CD4-positive, alpha-beta T cell (primary cell): ENCODE measurements around the gene PARG. TPM values are rescaled to one million over a fixed set of nuclear protein-coding genes. Genes with fewer than 3 reads are reported as not detected.
"Not testable (repeated sequence)": the region's sequence is repeated elsewhere in the genome, so short reads cannot be mapped to it uniquely, and the experiment has no call there.

Source experiments
- ATAC-seq: fragments of 200-7000 bp; cut with Tn5 transposase; one replicate; pipeline ENCODE4 v1.10.0; 2022; ENCODE audit warnings: mild to moderate bottlenecking; ENCODE audit not compliant: poor library complexity
- CTCF ChIA-PET: fragments of 350-600 bp; sonication (Branson Sonifier 250); formaldehyde crosslinking; loops from one replicate; lab custom pipeline; 2021; ENCODE audit warnings: antibody characterized with exemption, inconsistent platforms; lab: Charles Lee
- POLR2A ChIA-PET: fragments of 350-600 bp; sonication (Branson Sonifier 250); formaldehyde crosslinking; loops from one replicate; lab custom pipeline; 2021; ENCODE audit warnings: antibody characterized with exemption, inconsistent platforms; lab: Charles Lee
- DNase-seq, 14 experiments: peaks; one replicate each; pipeline ENCODE4 v3.0.0-alpha.2; 2013 to 2020; ENCODE audit warnings: mixed read lengths in 2 of 14
- H3K27ac ChIP-seq, 2 donors: one replicate each; pipeline versions ENCODE4 v1.5.1 to v1.7.0; 2013; ENCODE audit warnings: low read length in 2 of 2, low read depth in 1 of 2, mild to moderate bottlenecking in 1 of 2
- H3K27me3 ChIP-seq, 2 experiments: 1 replicate in 1 of 2; 2 replicates in 1 of 2; pipeline versions ENCODE4 v1.6.1 to v1.7.0; 2013; ENCODE audit warnings: low read length in 2 of 2, control low read depth in 1 of 2, mild to moderate bottlenecking in 1 of 2, moderate library complexity in 1 of 2; ENCODE audit not compliant: insufficient read depth in 2 of 2, control insufficient read depth in 1 of 2
- H3K36me3 ChIP-seq: one replicate; pipeline ENCODE4 v1.6.1; 2013; ENCODE audit warnings: low read length, control low read depth; ENCODE audit not compliant: insufficient read depth
- H3K4me1 ChIP-seq: one replicate; pipeline ENCODE4 v1.6.1; 2013; ENCODE audit warnings: low read length, control low read depth; ENCODE audit not compliant: insufficient read depth
- H3K4me3 ChIP-seq: one replicate; pipeline ENCODE4 v1.5.1; 2013; ENCODE audit warnings: mild to moderate bottlenecking, low read length, moderate library complexity
- H3K9me3 ChIP-seq, 2 experiments: 1 replicate in 1 of 2; 2 replicates in 1 of 2; pipeline versions ENCODE4 v1.6.1 to v1.7.0; 2013; ENCODE audit warnings: low read length in 2 of 2, mild to moderate bottlenecking in 2 of 2, control low read depth in 1 of 2, moderate library complexity in 1 of 2; ENCODE audit not compliant: control insufficient read depth in 1 of 2, insufficient read depth in 1 of 2
- H3K27ac Mint-ChIP-seq: one replicate; pipeline ENCODE4 v1.8.0; 2020; ENCODE audit warnings: mixed read lengths
- H3K27me3 Mint-ChIP-seq: one replicate; pipeline ENCODE4 v1.8.0; 2021; ENCODE audit warnings: mixed read lengths
- H3K36me3 Mint-ChIP-seq: one replicate; pipeline ENCODE4 v1.8.0; 2021; ENCODE audit warnings: low read depth, mixed read lengths
- H3K4me1 Mint-ChIP-seq: one replicate; pipeline ENCODE4 v1.8.0; 2021; ENCODE audit warnings: low read depth, mixed read lengths
- H3K4me3 Mint-ChIP-seq: one replicate; pipeline ENCODE4 v1.8.0; 2020; ENCODE audit warnings: mild to moderate bottlenecking, mixed read lengths
- H3K9me3 Mint-ChIP-seq: one replicate; pipeline ENCODE4 v1.8.0; 2020; ENCODE audit warnings: mixed read lengths
- intact Hi-C, 2 experiments: fragments of 100-400 bp; cut with DNase I in 1 of 2; cut with micrococcal nuclease in 1 of 2; formaldehyde crosslinking; loops; one replicate each; pipeline versions ENCODE4 v1.15.1 to v1.9.0; 2023 to 2025; cut with DNase I, micrococcal nuclease
- total RNA-seq, 174 experiments: library from RNA in 2 of 174; stranded (reverse) in 2 of 174; gene quantifications; one replicate each; pipeline ENCODE4 v1.2.3 and lab custom pipeline; 2021 to 2026

Gene PARG
- total RNA-seq, 2 experiments from 2014 or later, result 30.1 to 31.8 TPM

- H3K9me3 Mint-ChIP-seq, ATAC-seq, H3K36me3 ChIP-seq, intact Hi-C loops, H3K4me1 ChIP-seq, CTCF ChIA-PET, DNase-seq, H3K9me3 ChIP-seq, POLR2A ChIA-PET, H3K4me3 ChIP-seq, H3K27me3 Mint-ChIP-seq, H3K27ac ChIP-seq, H3K27ac Mint-ChIP-seq, H3K27me3 ChIP-seq, H3K4me3 Mint-ChIP-seq: not testable (repeated sequence)
- Mint-ChIP-seq H3K36me3 (peaks cover 43% of the 10 kb centered on the region), H3K4me1 (peaks cover 13% of the 10 kb centered on the region)
Observed at GRCh38 chr10:49931959-49932728, 9.7 kb downstream of the PARG start.

GRCh38 chr10:49931276-49931675 lies 10.6 kb downstream of the PARG start:
- CTCF ChIA-PET, H3K4me3 Mint-ChIP-seq, H3K27ac ChIP-seq, DNase-seq, intact Hi-C loops, H3K4me1 Mint-ChIP-seq, ATAC-seq, POLR2A ChIA-PET, H3K27me3 ChIP-seq, H3K4me3 ChIP-seq, H3K36me3 ChIP-seq, H3K27me3 Mint-ChIP-seq, H3K9me3 Mint-ChIP-seq, H3K9me3 ChIP-seq, H3K27ac Mint-ChIP-seq, H3K4me1 ChIP-seq: not testable (repeated sequence)
- peaks cover 52% of the 10 kb centered on the region for H3K36me3 Mint-ChIP-seq

- H3K27me3 ChIP-seq, H3K27ac ChIP-seq, H3K36me3 ChIP-seq, H3K27me3 Mint-ChIP-seq, H3K4me3 ChIP-seq, H3K27ac Mint-ChIP-seq, POLR2A ChIA-PET, intact Hi-C loops, H3K9me3 Mint-ChIP-seq, H3K4me3 Mint-ChIP-seq, H3K4me1 ChIP-seq, DNase-seq, H3K4me1 Mint-ChIP-seq, H3K9me3 ChIP-seq, ATAC-seq, CTCF ChIA-PET: not testable (repeated sequence)
- H3K36me3 Mint-ChIP-seq, result peaks cover 51% of the 10 kb centered on the region
Observed at GRCh38 chr10:49923572-49923971, 18.3 kb downstream of the PARG start.

- not testable (repeated sequence) for H3K4me3 Mint-ChIP-seq, H3K4me1 Mint-ChIP-seq
Observed at GRCh38 chr10:49922041-49922440, 19.8 kb downstream of the PARG start.

GRCh38 chr10:49917927-49918326 lies 23.9 kb downstream of the PARG start:
- H3K4me3 ChIP-seq, H3K4me1 Mint-ChIP-seq, H3K27ac Mint-ChIP-seq, H3K4me3 Mint-ChIP-seq, intact Hi-C loops, CTCF ChIA-PET, DNase-seq, H3K27ac ChIP-seq, H3K27me3 Mint-ChIP-seq, POLR2A ChIA-PET, ATAC-seq, H3K9me3 ChIP-seq, H3K9me3 Mint-ChIP-seq, H3K27me3 ChIP-seq, H3K4me1 ChIP-seq: not testable (repeated sequence)
- peaks cover 11% of the 10 kb centered on the region for H3K36me3 ChIP-seq
- H3K36me3 Mint-ChIP-seq, result peaks cover 62% of the 10 kb centered on the region

More at GRCh38 chr10:49922041-49922440, 19.8 kb downstream of the PARG start:
- H3K4me1 ChIP-seq, H3K36me3 ChIP-seq, H3K9me3 ChIP-seq, H3K4me3 ChIP-seq, H3K27ac Mint-ChIP-seq, POLR2A ChIA-PET, H3K27me3 Mint-ChIP-seq, H3K27ac ChIP-seq, DNase-seq, H3K27me3 ChIP-seq, intact Hi-C loops, H3K9me3 Mint-ChIP-seq, CTCF ChIA-PET, ATAC-seq: not testable (repeated sequence)
- H3K36me3 Mint-ChIP-seq, result peaks cover 54% of the 10 kb centered on the region

- H3K4me3 ChIP-seq, intact Hi-C loops, ATAC-seq, CTCF ChIA-PET, H3K27ac Mint-ChIP-seq, H3K27ac ChIP-seq, DNase-seq, H3K9me3 ChIP-seq, POLR2A ChIA-PET, H3K27me3 ChIP-seq, H3K9me3 Mint-ChIP-seq, H3K27me3 Mint-ChIP-seq, H3K36me3 ChIP-seq, H3K4me1 ChIP-seq, H3K4me3 Mint-ChIP-seq, H3K4me1 Mint-ChIP-seq: not testable (repeated sequence)
- H3K36me3 Mint-ChIP-seq, result peaks cover 56% of the 10 kb centered on the region
Observed at GRCh38 chr10:49916451-49916850, 25.4 kb downstream of the PARG start.

GRCh38 chr10:49910295-49910694 lies 31.5 kb downstream of the PARG start:
- H3K4me3 Mint-ChIP-seq, POLR2A ChIA-PET, CTCF ChIA-PET, H3K27me3 Mint-ChIP-seq, ATAC-seq, H3K36me3 ChIP-seq, H3K27ac ChIP-seq, H3K27ac Mint-ChIP-seq, H3K4me1 Mint-ChIP-seq, DNase-seq, H3K9me3 ChIP-seq, H3K4me1 ChIP-seq, H3K9me3 Mint-ChIP-seq, H3K27me3 ChIP-seq, intact Hi-C loops, H3K4me3 ChIP-seq: not testable (repeated sequence)
- H3K36me3 Mint-ChIP-seq, result peaks cover 35% of the 10 kb centered on the region
